Karpas-422 (cell line): ENCODE results near the gene NOL4L. TPM values are rescaled to one million over a fixed set of nuclear protein-coding genes. Genes with fewer than 3 reads are reported as not detected.

Experiments
- DNase-seq: peaks from one replicate; pipeline ENCODE4 v3.0.0-alpha.2; 2015
- H2AFZ ChIP-seq: fragments of 200-600 bp; sonication (generic); 2 replicates; pipeline ENCODE4 v1.6.1; 2014; ENCODE audit warnings: antibody characterized with exemption, low read length, mixed read lengths
- H3K27ac ChIP-seq: fragments of 200-600 bp; sonication (generic); 2 replicates; pipeline ENCODE4 v1.5.1; 2014; ENCODE audit warnings: mild to moderate bottlenecking, low read length, moderate library complexity
- H3K27me3 ChIP-seq: fragments of 200-600 bp; sonication (generic); 2 replicates; pipeline ENCODE4 v1.6.1; 2014; ENCODE audit warnings: low read length, mixed read lengths
- H3K36me3 ChIP-seq: fragments of 200-600 bp; sonication (generic); 2 replicates; pipeline ENCODE4 v1.6.1; 2014; ENCODE audit warnings: low read length, mixed read lengths; ENCODE audit not compliant: insufficient read depth
- H3K4me1 ChIP-seq: fragments of 200-600 bp; sonication (generic); 2 replicates; pipeline ENCODE4 v1.6.1; 2014; ENCODE audit warnings: mild to moderate bottlenecking, low read length, mixed read lengths
- H3K4me2 ChIP-seq: fragments of 200-600 bp; sonication (generic); 2 replicates; pipeline ENCODE4 v1.6.1; 2014; ENCODE audit warnings: low read length, low read depth, mild to moderate bottlenecking; ENCODE audit not compliant: poor library complexity, severe bottlenecking
- H3K4me3 ChIP-seq: fragments of 200-600 bp; sonication (generic); 2 replicates; pipeline ENCODE4 v1.5.1; 2014; ENCODE audit warnings: mild to moderate bottlenecking, antibody characterized with exemption, low read length, mixed read lengths
- H3K79me2 ChIP-seq: fragments of 200-600 bp; sonication (generic); 2 replicates; pipeline ENCODE4 v1.6.1; 2014; ENCODE audit warnings: mild to moderate bottlenecking, low read length, mixed read lengths
- H3K9ac ChIP-seq: fragments of 200-600 bp; sonication (generic); 2 replicates; pipeline ENCODE4 v1.6.0; 2014; ENCODE audit warnings: low read length
- H3K9me2 ChIP-seq: fragments of 200-600 bp; sonication (generic), shearing (Covaris generic); replicated peaks from 2 replicates; pipeline ENCODE4 v1.6.0; 2014; ENCODE audit warnings: mild to moderate bottlenecking, low read length, moderate library complexity; ENCODE audit not compliant: insufficient read depth
- H3K9me3 ChIP-seq: fragments of 300-700, 200-600 bp; sonication (generic); 2 replicates; pipeline ENCODE4 v1.6.1; 2014; ENCODE audit warnings: low read length, mixed read lengths
- H4K20me1 ChIP-seq: fragments of 200-600 bp; sonication (generic); 2 replicates; pipeline ENCODE4 v1.6.1; 2014; ENCODE audit warnings: mild to moderate bottlenecking, antibody characterized with exemption, low read length, low read depth; ENCODE audit not compliant: insufficient read depth
- total RNA-seq: library from RNA; depleted of rRNA; stranded (reverse); fragments of >200 nt; shearing (Covaris generic); gene quantifications from 2 replicates; pipeline ENCODE4 v1.2.3, GENCODE V29; 2014; ENCODE audit warnings: low replicate concordance

NOL4L gene
- total RNA-seq, 1 experiment from 2014 or later = 1.5 TPM

- Histone ChIP-seq H4K20me1 (no peaks in the 10 kb centered on the region), H3K9me2 (no peaks in the 10 kb centered on the region), H3K4me3 (no peak overlapping the region), H3K36me3 (no peaks in the 10 kb centered on the region), H3K27me3 (no peaks in the 10 kb centered on the region), H3K9me3 (no peaks in the 10 kb centered on the region), H3K4me2 (no peak overlapping the region), H3K27ac (no peak overlapping the region), H3K4me1 (no peaks in the 10 kb centered on the region), H2AFZ (no peak overlapping the region), H3K9ac (no peak overlapping the region), H3K79me2 (no peaks in the 10 kb centered on the region)
- DNase-seq = no peak
Measured at GRCh38 chr20:32508775-32509119, 76.4 kb downstream of the NOL4L start.

- Histone ChIP-seq H3K4me3 (no peak overlapping the region), H2AFZ (no peak overlapping the region), H3K79me2 (no peaks in the 10 kb centered on the region), H3K27me3 (no peaks in the 10 kb centered on the region), H3K9me2 (no peaks in the 10 kb centered on the region), H3K9me3 (no peaks in the 10 kb centered on the region), H3K9ac (no peak overlapping the region), H3K36me3 (no peaks in the 10 kb centered on the region), H4K20me1 (no peaks in the 10 kb centered on the region), H3K4me2 (no peak overlapping the region), H3K27ac (no peak overlapping the region), H3K4me1 (no peaks in the 10 kb centered on the region)
- no peak for DNase-seq
Measured at GRCh38 chr20:32507998-32508774, 76.9 kb downstream of the NOL4L start.

GRCh38 chr20:32506721-32507120 lies 78.4 kb downstream of the NOL4L start:
- no peak overlapping the region for H3K27ac ChIP-seq
- H3K27me3 ChIP-seq = no peaks in the 10 kb centered on the region
- no peaks in the 10 kb centered on the region for H3K36me3 ChIP-seq
- H3K79me2 ChIP-seq = no peaks in the 10 kb centered on the region
- no peak for DNase-seq
- no peaks in the 10 kb centered on the region for H3K4me1 ChIP-seq
- no peaks in the 10 kb centered on the region for H3K9me2 ChIP-seq
- H4K20me1 ChIP-seq = no peaks in the 10 kb centered on the region
- no peaks in the 10 kb centered on the region for H3K9me3 ChIP-seq
- no peak overlapping the region for H3K4me3 ChIP-seq
- no peak overlapping the region for H3K4me2 ChIP-seq
- no peak overlapping the region for H2AFZ ChIP-seq
- H3K9ac ChIP-seq = no peak overlapping the region

GRCh38 chr20:32505723-32506473 lies 79.2 kb downstream of the NOL4L start:
- no peaks in the 10 kb centered on the region for H3K4me1 ChIP-seq
- no peak overlapping the region for H3K9ac ChIP-seq
- H3K9me3 ChIP-seq = no peaks in the 10 kb centered on the region
- H4K20me1 ChIP-seq = no peaks in the 10 kb centered on the region
- DNase-seq = no peak
- no peaks in the 10 kb centered on the region for H3K9me2 ChIP-seq
- H3K27me3 ChIP-seq = no peaks in the 10 kb centered on the region
- H3K4me2 ChIP-seq = no peak overlapping the region
- H3K4me3 ChIP-seq = no peak overlapping the region
- H3K79me2 ChIP-seq = no peaks in the 10 kb centered on the region
- no peak overlapping the region for H2AFZ ChIP-seq
- H3K36me3 ChIP-seq = no peaks in the 10 kb centered on the region
- H3K27ac ChIP-seq = no peak overlapping the region

GRCh38 chr20:32501709-32502108 lies 83.4 kb downstream of the NOL4L start:
- no peak overlapping the region for H2AFZ ChIP-seq
- H3K27ac ChIP-seq = no peak overlapping the region
- H3K9me3 ChIP-seq = no peaks in the 10 kb centered on the region
- no peak overlapping the region for H3K4me2 ChIP-seq
- H3K4me1 ChIP-seq = no peaks in the 10 kb centered on the region
- no peaks in the 10 kb centered on the region for H3K9me2 ChIP-seq
- H3K27me3 ChIP-seq = no peaks in the 10 kb centered on the region
- H3K4me3 ChIP-seq = no peak overlapping the region
- H3K9ac ChIP-seq = no peak overlapping the region
- H3K79me2 ChIP-seq = no peaks in the 10 kb centered on the region
- H3K36me3 ChIP-seq = no peaks in the 10 kb centered on the region
- no peaks in the 10 kb centered on the region for H4K20me1 ChIP-seq
- DNase-seq = no peak

GRCh38 chr20:32497589-32498224 lies 87.4 kb downstream of the NOL4L start:
- no peak for DNase-seq
- Histone ChIP-seq H3K36me3 (no peaks in the 10 kb centered on the region), H3K27ac (no peak overlapping the region), H3K79me2 (no peaks in the 10 kb centered on the region), H3K9me3 (no peaks in the 10 kb centered on the region), H4K20me1 (no peaks in the 10 kb centered on the region), H3K4me1 (no peaks in the 10 kb centered on the region), H3K27me3 (no peaks in the 10 kb centered on the region), H3K9me2 (no peaks in the 10 kb centered on the region), H3K4me3 (no peak overlapping the region), H3K4me2 (no peak overlapping the region), H2AFZ (no peak overlapping the region), H3K9ac (no peak overlapping the region)

- Histone ChIP-seq H3K36me3 (no peaks in the 10 kb centered on the region), H4K20me1 (no peaks in the 10 kb centered on the region), H3K9me3 (no peaks in the 10 kb centered on the region), H3K4me1 (no peaks in the 10 kb centered on the region), H3K4me3 (no peak overlapping the region), H3K9me2 (no peaks in the 10 kb centered on the region), H3K27me3 (no peaks in the 10 kb centered on the region), H3K79me2 (no peaks in the 10 kb centered on the region), H3K27ac (no peak overlapping the region), H3K9ac (no peak overlapping the region), H2AFZ (no peak overlapping the region), H3K4me2 (no peak overlapping the region)
- DNase-seq = no peak
Measured at GRCh38 chr20:32496811-32497533, 88.2 kb downstream of the NOL4L start.

- Histone ChIP-seq H3K27me3 (no peaks in the 10 kb centered on the region), H3K4me1 (no peaks in the 10 kb centered on the region), H3K9me3 (no peaks in the 10 kb centered on the region), H3K27ac (no peak overlapping the region), H4K20me1 (no peaks in the 10 kb centered on the region), H3K9ac (no peak overlapping the region), H3K4me3 (no peak overlapping the region), H3K79me2 (no peaks in the 10 kb centered on the region), H3K36me3 (no peaks in the 10 kb centered on the region), H3K9me2 (no peaks in the 10 kb centered on the region), H2AFZ (no peak overlapping the region), H3K4me2 (no peak overlapping the region)
- DNase-seq = no peak
Measured at GRCh38 chr20:32495949-32496348, 89.2 kb downstream of the NOL4L start.
